IMR-90 (cell line): ENCODE results near the gene SCTR. TPM values are rescaled to one million over a fixed set of nuclear protein-coding genes. Genes with fewer than 3 reads are reported as not detected.

Experiments
- ATAC-seq: fragments of 200-7000 bp; cut with Tn5 transposase; 2 replicates; pipeline ENCODE4 v1.9.1; 2020; ENCODE audit warnings: low read depth, mild to moderate bottlenecking, moderate library complexity
- BruUV-seq: library from RNA; stranded (reverse); fragments of 400-500 nt; replicated peaks from 2 replicates; lab custom pipeline; 2021; lab: Mats Ljungman, UMichigan
- CTCF ChIA-PET: fragments of 300-600 bp; formaldehyde crosslinking; extraction: SDS; loops from one replicate; lab custom pipeline; 2021; ENCODE audit warnings: antibody characterized with exemption; lab: Yijun Ruan, JAX
- POLR2A ChIA-PET: fragments of 300-600 bp; sonication (Branson Sonifier 250); formaldehyde crosslinking; loops from one replicate; lab custom pipeline; 2022; ENCODE audit warnings: antibody characterized with exemption; ENCODE audit not compliant: unreplicated experiment; lab: Charles Lee
- DNase-seq: peaks from one replicate; pipeline ENCODE4 v3.0.0; 2013
- H2AFZ ChIP-seq: replicated peaks from 2 replicates; pipeline ENCODE3; 2013; ENCODE audit warnings: low read length, mild to moderate bottlenecking; ENCODE audit not compliant: poor library complexity
- H2AK5ac ChIP-seq: 2 replicates; pipeline ENCODE4 v1.6.1; 2013; ENCODE audit warnings: low read depth, low read length, inconsistent platforms
- H2AK9ac ChIP-seq: replicated peaks from 2 replicates; pipeline ENCODE3; 2013; ENCODE audit warnings: mild to moderate bottlenecking, low read depth, low read length, moderate library complexity; ENCODE audit not compliant: poor library complexity
- H2BK120ac ChIP-seq: 2 replicates; pipeline ENCODE4 v1.6.1; 2013; ENCODE audit warnings: low read depth, low read length, inconsistent platforms
- H2BK15ac ChIP-seq: 3 replicates; pipeline ENCODE4 v1.6.1; 2013; ENCODE audit warnings: low read depth, low read length, inconsistent platforms
- H2BK20ac ChIP-seq: 2 replicates; pipeline ENCODE4 v1.6.1; 2013; ENCODE audit warnings: low read depth, mild to moderate bottlenecking, inconsistent platforms, low read length, moderate library complexity
- H2BK5ac ChIP-seq: 2 replicates; pipeline ENCODE4 v1.6.1; 2013; ENCODE audit warnings: mild to moderate bottlenecking, low read depth, low read length, inconsistent platforms; ENCODE audit not compliant: poor library complexity, severe bottlenecking
- H3K14ac ChIP-seq: replicated peaks from 2 replicates; pipeline ENCODE4 v1.6.1; 2013; ENCODE audit warnings: low read depth, low read length, inconsistent platforms
- H3K18ac ChIP-seq: 2 replicates; pipeline ENCODE4 v1.6.1; 2013; ENCODE audit warnings: low read depth, low read length, control low read depth
- H3K23ac ChIP-seq: 2 replicates; pipeline ENCODE4 v1.6.1; 2013; ENCODE audit warnings: low read depth, low read length, inconsistent platforms
- H3K27ac ChIP-seq: 2 replicates; pipeline ENCODE4 v1.5.1; 2013; ENCODE audit warnings: mild to moderate bottlenecking, control low read depth, low read length; ENCODE audit not compliant: insufficient read depth
- H3K27me3 ChIP-seq: 2 replicates; pipeline ENCODE4 v1.6.1; 2013; ENCODE audit warnings: low read length; ENCODE audit not compliant: control insufficient read depth, insufficient read depth
- H3K36me3 ChIP-seq: 2 replicates; pipeline ENCODE4 v1.6.1; 2013; ENCODE audit warnings: low read length, mixed read lengths; ENCODE audit not compliant: control insufficient read depth, insufficient read depth
- H3K4ac ChIP-seq: 2 replicates; pipeline ENCODE4 v1.6.1; 2013; ENCODE audit warnings: low read depth, low read length, inconsistent platforms
- H3K4me1 ChIP-seq: 2 replicates; pipeline ENCODE4 v1.6.1; 2013; ENCODE audit warnings: low read length, mixed read lengths; ENCODE audit not compliant: control insufficient read depth, insufficient read depth
- H3K4me2 ChIP-seq: 2 replicates; pipeline ENCODE4 v1.6.1; 2013; ENCODE audit warnings: low read depth, mild to moderate bottlenecking, control low read depth, low read length, moderate library complexity
- H3K4me3 ChIP-seq: 2 replicates; pipeline ENCODE4 v1.5.1; 2013; ENCODE audit warnings: low read depth, mild to moderate bottlenecking, control low read depth, low read length, moderate library complexity; ENCODE audit not compliant: insufficient read depth
- H3K56ac ChIP-seq: 2 replicates; pipeline ENCODE4 v1.6.1; 2013; ENCODE audit warnings: low read length, inconsistent platforms; ENCODE audit not compliant: insufficient read depth; ENCODE audit errors: extremely low read depth
- H3K79me1 ChIP-seq, 2 experiments: 2 replicates each; pipeline ENCODE4 v1.6.1; 2013; ENCODE audit warnings: low read length in 2 of 2, inconsistent platforms in 1 of 2, low read depth in 1 of 2
- H3K9ac ChIP-seq: 2 replicates; pipeline ENCODE4 v1.6.1; 2013; ENCODE audit warnings: low read depth, low read length, control low read depth
- H3K9me1 ChIP-seq: 2 replicates; pipeline ENCODE4 v1.6.1; 2013; ENCODE audit warnings: low read length, inconsistent platforms; ENCODE audit not compliant: insufficient read depth
- H3K9me3 ChIP-seq: 2 replicates; pipeline ENCODE4 v1.6.1; 2013; ENCODE audit warnings: low read length; ENCODE audit not compliant: control insufficient read depth, insufficient read depth
- H4K20me1 ChIP-seq: 2 replicates; pipeline ENCODE4 v1.6.1; 2013; ENCODE audit warnings: low read length, inconsistent platforms; ENCODE audit not compliant: insufficient read depth
- H4K5ac ChIP-seq: 2 replicates; pipeline ENCODE4 v1.6.1; 2013; ENCODE audit warnings: mild to moderate bottlenecking, low read depth, low read length, control low read depth
- H4K8ac ChIP-seq, 2 experiments: 2 replicates each; pipeline ENCODE4 v1.6.1; 2013; ENCODE audit warnings: low read depth in 2 of 2, low read length in 2 of 2, control low read depth in 1 of 2, inconsistent platforms in 1 of 2
- H4K91ac ChIP-seq: 2 replicates; pipeline ENCODE4 v1.6.1; 2013; ENCODE audit warnings: low read depth, low read length, inconsistent platforms; ENCODE audit not compliant: insufficient read depth
- BHLHE40 ChIP-seq: fragments of 150-350 bp; IDR thresholded peaks from 2 replicates; pipeline ENCODE4 v1.6.1; 2016; ENCODE audit warnings: mild to moderate bottlenecking, low read depth, low read length
- CEBPB ChIP-seq: IDR thresholded peaks from 2 replicates; pipeline ENCODE4 v1.6.1; 2012; ENCODE audit warnings: low read depth, low read length, improper control_type of control experiment
- CHD1 ChIP-seq: IDR thresholded peaks from 2 replicates; pipeline ENCODE4 v1.6.1; 2012; ENCODE audit warnings: low read depth, low read length, improper control_type of control experiment
- CTCF ChIP-seq: conservative IDR thresholded peaks from 2 replicates; pipeline ENCODE4 v1.5.1; 2012; ENCODE audit warnings: mild to moderate bottlenecking, low read depth, low read length, improper control_type of control experiment
- ELK1 ChIP-seq: fragments of 150-350 bp; IDR thresholded peaks from 2 replicates; pipeline ENCODE4 v1.6.1; 2016; ENCODE audit warnings: low read depth, mild to moderate bottlenecking, low read length, moderate library complexity, borderline replicate concordance
- FOS ChIP-seq: fragments of 150-350 bp; IDR thresholded peaks from 2 replicates; pipeline ENCODE4 v1.6.1; 2016; ENCODE audit warnings: low read depth, low read length
- MAFK ChIP-seq: IDR thresholded peaks from 2 replicates; pipeline ENCODE4 v1.6.1; 2012; ENCODE audit warnings: low read depth, low read length, improper control_type of control experiment
- MXI1 ChIP-seq: IDR thresholded peaks from 2 replicates; pipeline ENCODE4 v1.6.1; 2012; ENCODE audit warnings: low read depth, mild to moderate bottlenecking, low read length, moderate library complexity, borderline replicate concordance
- NFE2L2 ChIP-seq: fragments of 150-350 bp; IDR thresholded peaks from 2 replicates; pipeline ENCODE4 v1.6.1; 2016; ENCODE audit warnings: low read depth, mild to moderate bottlenecking, low read length
- POLR2A ChIP-seq: IDR thresholded peaks from 2 replicates; pipeline ENCODE4 v1.6.1; 2012; ENCODE audit warnings: mild to moderate bottlenecking, low read depth, low read length
- RFX5 ChIP-seq: IDR thresholded peaks from 2 replicates; pipeline ENCODE4 v1.8.0; 2012; ENCODE audit warnings: low read depth, mild to moderate bottlenecking, low read length, moderate library complexity
- USF2 ChIP-seq: fragments of 150-350 bp; IDR thresholded peaks from 2 replicates; pipeline ENCODE4 v1.6.1; 2017; ENCODE audit warnings: mild to moderate bottlenecking, antibody characterized with exemption, low read length, low read depth
- WGBS, 2 experiments: methylation state at CpG; one replicate each; pipeline versions ENCODE4 v1.1.5 to v1.1.7; 2013; ENCODE audit warnings: missing lambda C conversion rate in 2 of 2; ENCODE audit not compliant: insufficient read length in 1 of 2; ENCODE audit errors: extremely low coverage in 2 of 2; 5-methylcytosine and 5-hydroxymethylcytosine counted together
- dilution Hi-C: fragments of 300-500 bp; cut with HindIII; formaldehyde crosslinking; loops from one replicate; pipeline ENCODE4 v1.14.3; 2018; ENCODE audit warnings: low sequenced_read_pairs; ENCODE audit not compliant: unreplicated experiment
- in situ Hi-C: fragments of 300-500 bp; cut with MboI; formaldehyde crosslinking; loops from 3 replicates; pipeline ENCODE4 v1.14.3; 2019; ENCODE audit warnings: low sequenced_read_pairs, inconsistent platforms, mixed read lengths
- intact Hi-C: fragments of 100-400 bp; cut with micrococcal nuclease; formaldehyde crosslinking; loops from 2 replicates; pipeline ENCODE4 v1.10.0; 2022
- polyA plus RNA-seq, 3 experiments: library from polyadenylated mRNA; depleted of rRNA; stranded (reverse); fragments of >200 nt; gene quantifications; 2 replicates each; pipeline ENCODE4 v1.2.3, GENCODE V29; 2012; ENCODE audit warnings: low replicate concordance in 1 of 3
- total RNA-seq: library from RNA; depleted of rRNA; stranded (reverse); fragments of >200 nt; gene quantifications from 2 replicates; pipeline ENCODE4 v1.2.3, GENCODE V29; 2012

SCTR gene
- total and polyA plus RNA-seq, 2 of the 4 experiments (the other 2 are of a cell fraction) = not detected

GRCh38 chr2:119519057-119519408, 5.2 kb downstream of the SCTR start:
- WGBS, 2 experiments = 79% methylated on average over 5 of the region's 10 CpGs; no CpG with 5 or more reads in 1 of the 2 experiments
- no peak overlapping the region for H3K4ac ChIP-seq
- TF ChIP-seq MAFK = no peak
- no peak for TF ChIP-seq CEBPB
- TF ChIP-seq CHD1 = no peak
- TF ChIP-seq CTCF = no peak
- TF ChIP-seq ELK1 = no peak
- TF ChIP-seq POLR2A = no peak
- no peak for TF ChIP-seq BHLHE40
- TF ChIP-seq RFX5 = no peak
- TF ChIP-seq FOS = no peak
- TF ChIP-seq NFE2L2 = no peak
- TF ChIP-seq MXI1 = no peak
- no peak for TF ChIP-seq USF2
- H3K79me1 ChIP-seq = no peaks in the 10 kb centered on the region
- DNase-seq (no peak), ATAC-seq (no peak)
- no peak overlapping the region for H2AK9ac ChIP-seq
- no peak overlapping the region for H4K5ac ChIP-seq
- no TSS peak for BruUV-seq
- H3K9me1 ChIP-seq = no peaks in the 10 kb centered on the region
- no peak overlapping the region for H4K91ac ChIP-seq
- no peak overlapping the region for H2AFZ ChIP-seq
- H3K4me2 ChIP-seq = no peak overlapping the region
- no peaks in the 10 kb centered on the region for H3K36me3 ChIP-seq
- no peak overlapping the region for H2AK5ac ChIP-seq
- H3K14ac ChIP-seq = no peak overlapping the region
- H2BK15ac ChIP-seq = no peak overlapping the region
- intact Hi-C loops (no loop called here), dilution Hi-C loops (no loop called here), in situ Hi-C loops (no loop called here)
- no peak overlapping the region for H3K4me3 ChIP-seq
- H2BK5ac ChIP-seq = no peak overlapping the region
- no peak overlapping the region for H3K27ac ChIP-seq
- no peak overlapping the region for H4K8ac ChIP-seq
- H3K23ac ChIP-seq = no peak overlapping the region
- no peak overlapping the region for H3K9ac ChIP-seq
- no peaks in the 10 kb centered on the region for H3K4me1 ChIP-seq
- H4K20me1 ChIP-seq = no peaks in the 10 kb centered on the region
- ChIA-PET CTCF (no interaction called here), POLR2A (no interaction called here)
- H3K27me3 ChIP-seq = peaks cover 15% of the 10 kb centered on the region
- no peak overlapping the region for H2BK20ac ChIP-seq
- no peaks in the 10 kb centered on the region for H3K9me3 ChIP-seq
- no peak overlapping the region for H3K18ac ChIP-seq
- no peak overlapping the region for H2BK120ac ChIP-seq
- no peak overlapping the region for H3K56ac ChIP-seq
